ENCODE results near the gene EEF1G. TPM values are rescaled to one million over a fixed set of nuclear protein-coding genes. Genes with fewer than 3 reads are reported as not detected.
A peak's percentile ranks its signal among the peaks of the same experiment; 100 is the strongest.

The EEF1G gene
- total RNA-seq, 1 donor from 2014 or later: 1,017 TPM

- H3K4me3 Mint-ChIP-seq (ENCODE audit: unreplicated experiment): peak within 1 kb of the TSS; percentile 80
- peak; percentile 99 for DNase-seq (ENCODE audit: low spot score)
- peaks cover 19% of the 10 kb centered on the region for H3K36me3 Mint-ChIP-seq (ENCODE audit: low read depth)
- H3K9me3 Mint-ChIP-seq (ENCODE audit: low read depth): no peaks in the 10 kb centered on the region
- H3K27me3 Mint-ChIP-seq (ENCODE audit: low read depth): no peaks in the 10 kb centered on the region
- TF ChIP-seq CTCF (IDR thresholded peaks at IDR 0.05): peak; percentile 3
- H3K27ac Mint-ChIP-seq (ENCODE audit: unreplicated experiment): peak within 1 kb of the TSS; percentile 81
- H3K4me1 Mint-ChIP-seq (ENCODE audit: low read depth): peaks cover 40% of the 10 kb centered on the region
These were observed 27.9 kb upstream of the EEF1G start, which contains the start of gene MTA2 for GRCh38 chr11:62601372-62602140. MTA2 (minus strand) TSS chr11:62601865; CDS start chr11:62601450, 415 bp downstream.

DNA sequence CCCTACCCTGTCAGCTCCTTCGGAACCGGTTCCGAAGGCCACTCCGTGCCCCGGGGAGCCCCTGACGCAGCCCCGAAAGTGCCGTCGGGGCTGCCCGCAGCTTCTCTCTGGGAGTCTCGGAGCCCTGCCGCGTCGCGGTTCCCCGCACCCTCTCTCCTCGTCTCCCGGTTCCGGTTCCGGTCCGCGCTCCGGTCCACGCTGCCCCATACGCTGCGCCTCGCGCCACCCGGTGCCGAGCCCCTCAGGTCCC, 27.4 kb upstream of the EEF1G start:
- Mint-ChIP-seq H3K27ac (ENCODE audit: unreplicated experiment) (peak overlapping the region; percentile 74), H3K27me3 (ENCODE audit: low read depth) (no peaks in the 10 kb centered on the region), H3K4me3 (ENCODE audit: unreplicated experiment) (peak overlapping the region; percentile 80), H3K9me3 (ENCODE audit: low read depth) (no peaks in the 10 kb centered on the region), H3K4me1 (ENCODE audit: low read depth) (peaks cover 40% of the 10 kb centered on the region), H3K36me3 (ENCODE audit: low read depth) (peaks cover 18% of the 10 kb centered on the region)
- no peak for DNase-seq (ENCODE audit: low spot score)
- no peak for TF ChIP-seq CTCF (IDR thresholded peaks at IDR 0.05)

DNA sequence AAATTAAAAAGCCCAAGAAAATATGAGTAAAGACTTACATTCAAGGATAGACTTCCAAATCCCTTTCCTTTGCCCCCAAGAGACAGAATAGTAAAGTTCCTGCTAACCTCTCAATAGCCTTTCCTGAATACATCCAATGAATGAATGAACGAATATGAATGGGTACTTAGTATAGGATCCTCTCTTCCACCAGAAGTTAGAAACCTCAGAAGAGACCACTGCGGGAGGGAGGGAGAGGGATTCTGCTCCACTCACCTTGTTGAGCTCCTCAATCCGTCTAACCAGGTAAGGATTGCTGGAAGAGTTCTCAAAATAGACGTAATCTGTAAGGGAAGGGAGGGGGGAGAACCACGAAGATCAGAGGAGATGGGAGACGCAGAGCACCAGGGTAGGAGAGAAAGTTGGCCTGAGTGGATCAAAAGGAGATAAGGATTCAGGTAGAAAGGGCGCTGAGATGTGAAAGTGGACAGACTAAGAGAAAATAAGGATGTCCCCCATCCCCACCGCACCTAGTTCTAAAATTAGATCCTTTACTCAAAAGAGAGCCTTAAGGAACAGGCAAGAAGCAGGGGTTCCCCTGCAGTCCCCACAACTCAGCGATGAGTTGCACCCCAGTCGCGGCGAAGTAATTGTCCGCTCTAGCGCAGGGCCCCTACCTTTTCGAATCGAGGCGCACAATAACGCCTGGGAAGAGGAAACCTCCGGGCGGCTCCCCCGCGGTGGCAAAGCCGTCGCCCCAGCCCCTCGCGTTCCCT, 26.9 kb upstream of the EEF1G start:
- Mint-ChIP-seq H3K9me3 (ENCODE audit: low read depth) (no peaks in the 10 kb centered on the region), H3K4me3 (ENCODE audit: unreplicated experiment) (peak overlapping the region; percentile 80), H3K27ac (ENCODE audit: unreplicated experiment) (peak overlapping the region; percentile 76), H3K27me3 (ENCODE audit: low read depth) (no peaks in the 10 kb centered on the region), H3K4me1 (ENCODE audit: low read depth) (peaks cover 40% of the 10 kb centered on the region), H3K36me3 (ENCODE audit: low read depth) (peaks cover 19% of the 10 kb centered on the region)
- DNase-seq (ENCODE audit: low spot score): no peak
- no peak for TF ChIP-seq CTCF (IDR thresholded peaks at IDR 0.05)

GRCh38 chr11:62599901-62600300, 26.2 kb upstream of the EEF1G start:
- no peak for DNase-seq (ENCODE audit: low spot score)
- no peaks in the 10 kb centered on the region for H3K9me3 Mint-ChIP-seq (ENCODE audit: low read depth)
- peak overlapping the region; percentile 76 for H3K27ac Mint-ChIP-seq (ENCODE audit: unreplicated experiment)
- TF ChIP-seq CTCF (IDR thresholded peaks at IDR 0.05): no peak
- peak overlapping the region; percentile 80 for H3K4me3 Mint-ChIP-seq (ENCODE audit: unreplicated experiment)
- peaks cover 40% of the 10 kb centered on the region for H3K4me1 Mint-ChIP-seq (ENCODE audit: low read depth)
- no peaks in the 10 kb centered on the region for H3K27me3 Mint-ChIP-seq (ENCODE audit: low read depth)
- H3K36me3 Mint-ChIP-seq (ENCODE audit: low read depth): peaks cover 24% of the 10 kb centered on the region

DNA sequence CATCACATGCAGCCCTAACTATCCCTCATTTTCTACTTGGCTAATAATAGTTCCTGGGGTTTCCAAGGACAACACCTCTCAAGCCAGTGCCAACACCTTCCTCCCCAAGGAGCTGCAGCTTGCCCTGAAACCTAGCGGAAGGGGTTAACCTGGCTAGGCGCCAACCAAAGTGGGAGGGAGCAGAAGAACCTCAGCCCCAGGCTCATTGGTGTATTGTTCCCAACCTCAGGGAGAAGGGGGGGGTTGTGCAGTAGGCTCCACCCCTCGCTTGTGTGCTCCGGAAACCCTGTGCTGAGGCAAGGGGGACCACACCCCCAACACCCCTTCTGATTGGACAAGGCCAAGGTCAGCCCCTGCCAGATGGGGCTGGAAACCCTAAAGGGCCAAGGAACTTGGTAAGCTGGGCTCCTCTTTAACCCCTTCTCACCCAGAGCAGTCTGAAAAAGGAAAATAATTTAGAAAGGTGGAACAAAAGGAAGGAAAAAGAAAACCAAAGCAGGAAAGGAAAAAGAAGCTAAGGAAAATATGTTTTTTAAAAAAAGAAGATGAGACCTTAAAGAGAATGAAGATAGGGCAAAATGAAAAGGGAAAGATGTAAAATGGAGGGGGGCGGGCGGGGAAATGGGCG, 25.5 kb upstream of the EEF1G start:
- Mint-ChIP-seq H3K4me1 (ENCODE audit: low read depth) (peaks cover 40% of the 10 kb centered on the region), H3K27me3 (ENCODE audit: low read depth) (no peaks in the 10 kb centered on the region), H3K9me3 (ENCODE audit: low read depth) (no peaks in the 10 kb centered on the region), H3K36me3 (ENCODE audit: low read depth) (peaks cover 29% of the 10 kb centered on the region), H3K4me3 (ENCODE audit: unreplicated experiment) (peak overlapping the region; percentile 80), H3K27ac (ENCODE audit: unreplicated experiment) (peak overlapping the region; percentile 76)
- DNase-seq (ENCODE audit: low spot score): peak; percentile 94
- TF ChIP-seq CTCF (IDR thresholded peaks at IDR 0.05): no peak
